ENCODE measurements around the gene FGF3.
A peak's percentile ranks its signal among the peaks of the same experiment; 100 is the strongest.

Gene FGF3

DNA sequence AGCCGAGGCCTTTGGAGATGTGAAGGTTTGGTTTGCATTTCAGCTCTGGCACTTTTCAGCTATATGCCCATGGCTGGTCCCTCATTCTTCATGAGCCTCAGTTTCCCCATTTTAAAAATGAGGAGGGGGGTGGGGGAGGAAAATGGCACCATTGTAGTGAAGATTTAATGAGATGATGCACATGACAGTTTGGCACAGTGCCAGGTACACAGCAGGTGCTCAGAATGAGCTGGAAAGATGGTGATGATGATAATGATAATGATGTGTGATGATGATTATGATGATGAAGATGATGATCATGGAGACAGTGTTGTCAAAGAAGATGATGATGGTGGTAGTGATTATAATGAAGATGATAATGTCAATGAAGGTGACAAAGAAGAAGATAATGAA is 24.3 kb upstream of the FGF3 start:
- no peak for DNase-seq

DNA sequence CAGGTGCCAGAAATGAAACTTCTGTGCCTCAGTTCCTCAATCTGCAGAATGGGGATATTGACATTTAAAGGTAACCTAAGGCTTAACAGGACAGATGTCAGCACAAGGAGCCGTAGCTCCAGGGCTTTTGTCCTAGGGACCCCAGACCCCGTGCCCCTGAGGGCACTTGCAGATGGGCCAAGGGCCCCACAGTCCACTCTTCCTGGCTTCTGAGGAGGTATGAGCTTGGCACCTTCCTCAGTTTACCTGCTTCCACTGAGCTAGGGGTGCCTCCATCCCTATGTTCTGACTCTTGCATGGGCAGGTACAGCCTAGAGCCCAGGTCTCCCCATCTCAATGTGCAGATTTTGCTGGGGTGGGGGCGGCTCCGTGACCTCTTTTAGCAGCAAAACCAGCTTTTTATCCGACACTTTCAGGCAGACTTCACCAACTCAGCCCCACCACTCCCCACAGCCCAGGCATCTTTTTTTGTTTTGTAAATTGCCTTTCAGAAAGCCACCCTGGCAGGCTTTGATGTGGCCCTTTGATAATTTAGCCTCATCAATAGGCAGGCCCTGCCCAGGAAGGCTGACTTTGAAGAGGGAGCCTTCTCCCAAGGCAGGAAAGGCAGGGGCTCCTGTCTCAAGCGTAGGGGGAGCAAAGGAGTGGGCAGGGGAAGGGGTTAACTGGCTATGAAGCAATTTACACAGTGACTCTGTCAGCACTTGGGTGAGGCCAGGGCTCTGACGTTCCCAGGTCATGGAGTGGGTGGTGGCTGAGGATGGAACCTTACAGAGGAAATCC is 23.7 kb upstream of the FGF3 start:
- no peak for DNase-seq

DNA sequence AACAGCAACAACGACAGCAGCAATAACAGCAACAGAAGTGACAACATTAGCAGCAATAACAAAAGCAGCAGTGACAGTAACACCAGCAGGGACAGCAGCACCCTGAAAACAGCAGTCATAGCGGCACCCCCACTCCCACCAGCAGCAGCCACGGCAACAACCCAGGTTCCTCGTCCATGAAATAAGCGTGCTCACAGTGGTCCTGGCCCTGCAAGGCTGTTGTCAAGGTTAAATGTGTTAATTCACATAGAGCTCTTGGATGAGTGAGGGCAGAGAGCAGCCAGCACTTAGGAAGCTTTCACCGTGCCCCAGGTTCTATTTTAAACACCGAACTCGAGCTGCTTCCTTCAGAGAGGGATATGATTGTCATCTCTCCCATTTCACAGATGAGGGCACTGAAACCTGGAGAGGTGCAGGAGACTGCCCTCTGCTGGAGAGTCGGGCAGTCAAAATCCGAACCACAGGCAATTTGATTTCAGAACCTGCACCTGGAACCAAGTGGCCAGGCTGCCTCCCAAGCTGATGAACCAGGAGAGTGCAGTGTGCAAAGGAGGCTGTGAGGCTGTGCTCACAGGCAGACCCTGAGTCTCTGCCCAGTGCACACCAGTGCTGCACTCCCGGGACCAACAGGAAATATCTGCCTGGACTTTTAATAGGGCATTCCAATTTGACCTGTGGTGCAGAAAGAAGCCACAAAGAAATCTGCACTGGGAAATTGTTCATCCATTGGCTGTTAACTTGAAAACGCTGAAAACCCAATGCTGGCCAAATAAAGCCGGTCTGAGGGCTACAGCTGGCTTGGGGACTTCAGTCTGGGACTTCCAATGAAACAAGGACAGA is 22.9 kb upstream of the FGF3 start:
- DNase-seq: no peak

DNA sequence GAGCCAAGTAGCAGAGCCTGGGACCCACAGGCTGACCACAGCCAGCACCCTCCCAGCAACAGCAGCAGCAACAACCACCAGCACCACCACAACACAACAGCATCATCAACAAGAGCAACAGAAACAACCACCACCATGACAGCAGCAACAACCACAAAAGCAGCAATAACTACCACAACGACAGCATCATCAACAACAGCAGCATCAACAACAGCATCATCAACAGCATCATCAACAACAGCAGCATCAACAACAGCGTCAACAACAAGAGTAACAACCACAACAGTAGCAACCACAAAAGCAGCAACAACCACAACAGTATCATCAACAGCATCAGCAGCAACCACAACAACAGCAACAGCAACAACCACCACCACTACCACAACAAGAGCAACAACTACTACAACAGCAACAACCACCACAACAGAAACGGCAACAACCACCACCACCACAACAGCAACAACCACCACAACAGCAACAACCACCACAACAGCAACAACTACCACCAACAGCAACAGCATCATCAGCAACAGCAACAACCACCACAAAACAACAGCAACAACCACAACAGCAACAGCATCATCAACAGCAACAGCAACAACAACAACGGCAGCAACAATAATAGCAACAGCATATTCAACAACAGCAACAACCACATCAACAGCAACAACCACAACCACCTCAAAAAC is 22.1 kb upstream of the FGF3 start:
- DNase-seq: no peak

DNA sequence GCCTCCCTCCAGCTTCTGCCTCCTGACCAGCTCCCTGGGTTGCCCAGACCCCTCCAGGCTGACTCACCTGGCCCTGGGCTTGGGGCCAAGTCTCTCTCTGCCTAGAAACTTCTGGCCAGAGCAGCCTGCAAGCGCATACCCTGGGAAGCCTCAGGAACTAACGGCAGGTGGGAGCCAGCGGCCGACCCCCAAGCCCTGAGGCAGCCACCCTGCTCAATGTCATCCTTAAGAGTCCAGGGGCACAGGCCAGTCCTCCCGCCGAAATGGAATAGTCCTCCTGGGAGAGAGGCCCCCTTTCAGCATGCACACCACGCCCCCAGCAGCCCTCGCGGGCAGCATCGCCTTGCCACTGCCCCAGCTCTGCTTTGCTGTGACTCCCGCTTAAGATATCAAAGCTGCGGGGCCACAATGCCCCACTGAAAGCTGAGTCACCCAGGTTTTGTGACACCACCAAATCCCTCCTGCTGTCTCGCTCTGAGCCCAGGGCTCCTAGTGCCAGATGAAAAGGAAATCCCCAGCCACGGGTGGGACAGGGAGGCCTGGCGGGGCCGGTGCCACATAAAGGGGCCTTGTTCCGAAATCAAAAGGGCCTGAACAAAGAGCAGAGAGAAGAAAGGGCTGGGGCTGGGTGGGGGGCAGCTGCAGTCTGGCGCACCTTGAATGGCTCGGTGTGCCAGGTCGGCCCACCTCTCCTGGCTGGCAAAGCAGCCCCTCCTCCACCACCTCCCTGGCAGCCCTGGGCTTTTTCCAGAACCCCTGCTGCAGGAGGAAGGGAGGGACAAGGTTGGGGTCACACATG is 21.4 kb upstream of the FGF3 start:
- peak; percentile 12 for DNase-seq

DNA sequence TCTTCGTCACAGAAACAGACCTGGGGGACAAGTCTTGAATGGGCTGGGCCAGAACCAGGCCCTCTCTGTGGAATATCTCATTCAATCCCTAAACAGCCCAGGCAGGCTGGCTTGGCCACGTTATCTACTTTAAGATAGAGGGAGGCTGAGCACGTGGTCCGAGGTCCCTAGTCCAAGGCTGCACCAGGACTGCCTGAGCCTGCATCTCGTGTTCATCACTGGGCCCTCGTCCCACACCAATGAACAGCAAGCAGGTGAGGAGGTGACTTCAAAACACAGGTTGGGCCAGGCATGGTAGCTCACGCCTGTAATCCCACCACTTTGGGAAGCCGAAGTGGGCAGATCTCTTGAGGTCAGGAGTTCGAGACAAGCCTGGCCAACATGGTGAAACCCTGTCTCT is 20.3 kb upstream of the FGF3 start:
- no peak for DNase-seq

DNA sequence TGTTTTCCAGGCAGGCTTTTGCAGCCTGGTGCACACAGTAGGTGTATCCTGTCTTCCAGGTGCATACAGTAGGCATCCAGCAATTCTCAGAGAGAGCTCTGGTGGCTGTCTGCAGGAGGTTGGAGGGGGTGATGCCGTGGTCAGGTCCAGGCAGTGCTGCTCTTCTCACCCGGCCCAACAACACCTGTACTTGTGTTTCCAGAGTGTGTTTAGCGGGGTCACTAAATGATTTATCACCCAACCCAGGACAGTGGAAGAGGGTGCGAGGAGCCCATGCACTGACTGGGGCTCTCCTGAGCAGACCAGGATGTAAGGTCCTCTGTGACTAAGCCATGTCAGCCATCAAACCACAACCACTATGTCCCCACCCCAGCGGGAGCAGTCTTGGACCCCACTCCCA is 18.6 kb upstream of the FGF3 start:
- DNase-seq: no peak

DNA sequence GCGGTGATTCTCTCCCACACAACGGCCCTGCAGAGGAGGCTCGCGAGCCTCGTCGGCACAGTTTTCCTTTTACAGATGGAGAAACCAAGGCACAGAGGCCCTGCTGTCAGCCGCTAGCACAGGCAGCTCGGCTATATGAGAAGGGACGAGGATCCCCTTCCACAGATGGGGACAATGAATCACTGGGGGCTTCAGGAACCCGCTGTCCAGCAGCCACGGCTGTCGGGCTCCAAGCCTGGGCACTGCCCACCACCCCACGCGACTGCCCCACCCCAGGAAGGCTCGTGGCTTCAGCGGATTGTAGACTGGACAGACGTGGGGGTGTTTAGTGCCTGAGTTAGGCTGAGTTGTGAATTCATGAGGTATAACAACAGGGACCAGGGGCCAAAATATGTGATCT is 17.2 kb upstream of the FGF3 start:
- no peak for DNase-seq

DNA sequence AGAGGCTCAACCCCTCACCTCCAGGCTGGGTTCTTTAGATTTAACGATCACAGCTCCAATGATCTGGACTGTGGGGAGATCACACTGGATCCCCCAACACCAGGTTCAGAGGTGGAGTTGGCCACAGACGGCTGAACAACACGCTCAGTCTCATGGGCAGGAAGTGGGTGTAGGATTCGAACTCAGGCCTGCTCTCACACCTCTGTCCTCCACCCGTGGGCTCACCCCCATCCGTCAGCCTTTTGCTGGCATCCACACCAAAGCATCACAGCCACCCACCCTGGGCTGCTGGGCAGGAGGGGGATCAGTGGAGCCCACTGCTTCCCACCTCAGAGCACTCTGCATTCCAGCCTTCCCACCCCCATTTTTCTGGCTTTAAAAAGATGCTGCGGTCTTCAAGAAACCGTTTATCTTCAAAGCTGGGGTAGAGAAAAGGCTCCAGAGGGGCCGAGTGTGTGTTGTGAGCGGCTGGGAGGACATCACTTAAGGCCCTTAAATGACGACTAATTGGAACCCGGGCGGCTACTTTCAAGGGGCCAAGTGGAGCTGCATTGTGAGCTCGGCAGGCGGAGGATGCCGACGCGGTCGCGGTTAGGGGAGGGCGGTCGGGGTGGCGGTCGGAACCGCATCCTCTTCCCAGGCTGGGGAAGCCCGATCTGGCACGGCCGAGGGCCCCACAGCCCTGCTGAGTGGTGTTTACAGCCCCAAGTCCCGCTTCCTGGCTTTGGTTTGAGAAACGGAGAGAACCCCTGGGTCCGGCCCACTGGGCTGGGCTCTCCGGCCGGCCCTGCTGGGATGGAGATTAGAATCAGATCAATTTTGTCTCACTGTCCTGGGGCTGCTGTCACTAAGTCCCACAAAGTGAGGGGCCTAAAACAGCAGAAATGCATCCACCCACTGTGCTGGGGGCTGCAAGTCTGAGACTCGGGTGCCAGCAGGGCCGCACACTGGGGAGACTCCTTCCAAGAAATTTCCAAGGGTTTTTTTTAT is 15.9 kb upstream of the FGF3 start:
- no peak for DNase-seq

DNA sequence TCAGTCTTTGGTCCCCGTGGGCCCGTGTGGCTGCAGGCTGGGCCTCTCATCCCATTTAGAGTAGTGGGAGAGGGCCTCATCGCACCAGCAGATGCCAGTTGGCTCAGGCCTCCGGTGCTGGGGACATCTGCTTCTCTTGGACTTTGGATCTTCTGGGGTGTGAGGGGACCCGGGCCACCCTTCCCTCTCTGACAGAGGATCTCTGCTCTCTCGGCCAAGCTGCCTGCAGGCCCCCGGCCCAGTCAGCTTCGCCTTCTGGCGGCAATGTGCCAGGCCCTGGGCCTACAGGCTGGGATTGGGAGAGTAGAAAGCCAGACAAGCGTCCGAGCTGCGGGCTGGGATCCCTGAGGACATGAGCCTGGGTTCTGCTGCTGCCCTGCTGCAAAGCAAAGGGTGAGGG is 15.0 kb upstream of the FGF3 start:
- DNase-seq: no peak

DNA sequence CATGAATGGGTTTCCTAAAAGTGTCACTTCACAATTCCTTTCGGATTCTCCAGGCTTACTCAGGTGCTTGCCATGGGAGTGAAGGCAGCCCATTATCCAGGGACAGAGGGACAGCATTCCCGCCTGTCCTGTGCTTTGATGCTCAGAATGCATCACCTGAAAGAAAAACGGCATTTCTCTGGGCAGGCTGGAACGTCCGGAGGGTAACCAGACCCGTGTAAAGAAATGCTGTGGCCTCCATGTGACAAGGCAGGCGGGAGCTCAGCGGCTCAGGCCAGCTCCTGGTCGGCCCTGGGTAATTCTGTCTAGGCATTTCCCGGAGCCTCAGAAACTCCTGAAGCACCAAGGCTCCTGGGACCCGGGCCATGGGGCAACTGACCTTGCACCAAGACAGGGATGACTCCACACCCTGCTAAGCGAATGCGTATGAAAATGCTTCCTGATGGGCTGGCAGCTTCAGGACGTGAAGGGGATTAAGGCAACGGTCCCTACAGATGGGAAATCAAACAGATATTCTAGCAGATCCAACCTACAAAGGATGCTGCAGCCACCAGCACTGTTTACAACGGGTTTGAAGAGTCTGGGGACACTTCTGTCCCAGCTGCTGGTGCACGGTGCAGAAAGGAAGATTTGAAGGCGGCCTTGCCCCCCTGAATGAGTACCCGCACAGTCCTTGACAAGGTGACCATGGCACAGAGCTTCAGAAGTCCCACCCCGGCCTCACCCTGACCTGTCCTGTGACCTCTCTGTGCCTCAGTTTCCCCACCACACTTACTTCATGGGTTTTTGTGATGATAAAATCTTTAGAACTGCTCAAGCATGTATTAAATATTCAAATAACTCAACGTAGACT is 13.6 kb upstream of the FGF3 start:
- no peak for DNase-seq

DNA sequence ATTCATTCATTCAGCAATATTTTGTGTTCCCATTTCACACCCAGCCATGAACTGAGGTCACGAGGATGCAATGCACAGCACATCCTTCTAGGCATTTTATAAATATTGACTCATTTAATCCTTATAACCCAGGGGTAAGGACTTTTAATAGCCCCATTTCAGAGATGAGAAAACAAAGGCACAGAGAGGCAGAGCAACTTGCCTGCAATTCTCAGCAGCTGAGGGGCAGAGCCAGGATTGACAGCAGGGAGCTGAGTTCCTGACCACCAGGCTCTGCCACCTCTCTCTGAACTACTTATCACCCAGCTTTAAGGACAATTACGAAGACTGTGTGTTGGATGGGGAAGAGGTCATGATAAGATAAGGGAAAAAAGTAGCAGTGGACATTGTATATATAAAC is 12.8 kb upstream of the FGF3 start:
- DNase-seq: no peak

DNA sequence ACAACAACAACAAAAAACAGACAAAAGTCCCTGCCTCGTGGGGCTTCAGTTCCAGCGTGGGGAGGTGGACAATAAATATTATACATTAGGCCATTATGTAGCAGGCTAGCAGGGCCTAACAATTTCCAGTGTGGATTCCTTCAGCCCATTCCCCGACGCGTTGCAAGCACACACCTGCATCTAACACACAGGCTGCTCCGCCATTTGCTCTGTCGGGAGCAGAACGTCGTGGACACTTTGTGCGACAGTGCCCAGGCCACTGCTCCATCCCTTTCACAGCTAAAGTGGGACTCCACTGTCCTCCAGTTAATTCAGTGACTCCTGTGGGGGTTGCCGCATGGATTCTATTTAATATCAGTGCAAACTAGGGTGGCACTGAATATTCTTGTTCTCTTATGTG is 10.9 kb upstream of the FGF3 start:
- DNase-seq: no peak

DNA sequence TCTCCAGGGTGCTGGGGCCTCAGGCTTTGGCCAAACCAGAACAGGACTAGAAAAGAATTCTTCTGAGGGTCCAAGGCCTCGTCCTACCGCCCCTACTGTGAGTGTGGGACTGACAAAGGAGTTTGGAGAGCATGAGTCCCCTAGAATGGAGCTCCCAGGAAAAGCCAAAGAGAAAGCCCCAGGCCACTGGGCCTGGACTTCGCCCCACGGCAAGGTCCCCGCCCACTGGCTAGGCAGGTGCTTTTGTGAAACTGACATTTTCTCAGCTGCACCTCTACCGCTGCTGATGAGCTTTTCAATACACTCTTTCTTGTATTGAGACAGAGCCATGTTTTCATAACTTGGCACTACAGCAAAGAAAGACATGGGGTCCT is 9.7 kb upstream of the FGF3 start:
- no peak for DNase-seq

DNA sequence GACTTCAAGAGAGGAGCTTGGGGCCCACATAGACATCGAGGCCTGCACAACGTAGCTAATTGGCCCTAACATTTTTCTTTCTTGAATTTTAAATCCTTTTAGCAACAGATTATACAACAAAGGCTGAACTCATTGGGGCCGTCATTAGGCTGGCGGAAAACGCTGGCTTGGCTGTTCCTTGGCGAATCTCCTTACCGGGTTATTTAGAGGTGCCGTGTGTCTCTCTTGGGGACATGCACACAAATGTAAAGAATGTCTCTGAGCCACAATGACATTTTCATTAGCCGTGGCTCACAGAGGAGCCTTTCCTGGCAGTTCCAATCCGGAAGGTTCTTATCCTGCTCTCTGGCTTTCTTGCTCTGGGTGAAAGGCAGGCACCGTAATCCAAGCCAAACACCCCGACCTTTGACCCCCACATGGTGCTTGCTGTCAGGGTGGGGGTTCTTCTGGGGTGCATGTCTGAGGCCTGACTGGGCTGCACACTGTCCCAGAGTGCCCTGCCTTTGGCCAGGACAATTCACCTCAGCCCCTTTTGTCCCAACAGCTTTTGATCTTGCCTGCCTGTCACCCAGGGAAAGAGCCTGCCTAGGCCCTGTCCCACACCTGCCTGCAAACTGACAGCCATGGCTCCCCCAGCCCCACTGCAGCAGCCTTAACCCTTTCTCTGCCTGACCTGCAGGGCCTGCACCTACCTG is 9.2 kb upstream of the FGF3 start:
- no peak for DNase-seq

DNA sequence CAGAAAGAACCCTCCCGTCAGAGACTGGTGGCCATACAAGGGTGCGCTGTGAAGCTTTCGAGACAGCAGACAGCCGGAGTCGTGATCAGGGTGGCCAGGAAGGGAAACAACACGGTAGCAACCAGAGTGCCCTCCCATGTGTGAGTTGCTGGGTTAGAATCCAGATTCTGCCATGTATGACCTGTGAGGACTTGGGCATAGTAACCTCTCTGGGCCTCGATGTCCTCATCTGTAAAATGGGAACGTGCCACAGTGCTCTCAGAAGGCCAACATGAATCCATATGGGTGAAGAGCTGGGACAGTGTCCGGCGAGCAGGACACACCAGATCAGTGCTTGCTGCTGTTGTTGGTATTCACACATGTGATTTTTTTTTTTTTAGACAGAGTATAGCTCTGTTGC is 7.6 kb upstream of the FGF3 start:
- no peak for DNase-seq

DNA sequence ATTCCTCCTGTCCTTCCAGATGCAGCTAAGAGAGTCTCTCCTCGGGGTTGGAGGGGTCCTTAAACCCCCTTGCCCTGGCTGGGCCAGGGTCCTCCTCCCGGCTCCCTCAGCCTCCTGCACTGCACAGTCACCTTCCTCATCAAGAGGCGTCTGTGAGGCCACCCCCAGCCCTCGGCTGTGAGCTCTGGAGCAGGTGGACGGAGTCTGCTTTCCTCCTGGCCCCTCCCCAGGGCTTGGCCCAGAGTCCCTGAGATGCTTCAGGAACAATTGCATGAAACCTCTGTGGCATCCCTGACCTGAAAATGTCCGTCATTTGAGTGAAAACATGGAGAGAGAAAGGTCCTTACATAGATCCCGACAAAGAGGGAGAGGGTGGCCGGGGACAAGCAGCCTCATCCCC is 6.7 kb upstream of the FGF3 start:
- DNase-seq: no peak

DNA sequence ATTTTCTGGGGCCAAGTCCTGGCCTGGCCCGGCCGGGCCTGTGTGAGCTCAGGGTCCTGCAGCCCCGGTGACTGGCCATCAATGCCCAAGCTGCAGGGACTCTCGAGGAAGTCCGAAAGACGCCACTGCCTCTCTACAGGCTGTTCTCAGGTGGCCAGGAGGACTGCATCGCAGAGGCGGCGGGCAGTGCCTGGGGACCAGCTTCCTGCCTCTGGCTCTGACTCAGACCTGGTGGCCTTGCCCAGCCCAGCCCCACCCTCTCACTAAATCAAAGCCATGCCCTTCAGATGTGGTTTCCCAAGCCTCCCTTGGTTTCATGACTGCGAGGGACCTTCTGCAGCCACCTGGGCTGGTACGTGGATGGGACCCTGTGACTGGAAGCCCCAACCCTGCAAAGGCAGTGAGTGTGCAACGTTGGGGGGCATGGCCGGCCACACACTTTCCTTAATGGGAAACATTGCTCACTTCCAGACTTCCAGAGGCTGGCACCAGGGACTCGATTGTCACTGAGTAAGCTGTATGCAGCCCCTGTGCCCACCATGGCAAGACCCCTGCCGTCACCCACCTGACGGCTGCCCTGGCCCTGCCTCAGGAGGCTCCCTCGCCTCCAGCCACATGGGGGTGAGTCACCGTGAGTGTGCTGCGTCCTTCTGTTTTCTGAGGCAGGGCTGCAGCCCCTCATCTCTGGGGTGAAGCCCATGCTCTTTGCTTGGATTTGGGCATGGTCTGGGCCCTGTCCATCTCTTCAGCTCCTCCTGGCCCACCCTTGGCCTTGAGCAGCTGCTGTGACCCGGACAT is 6.0 kb upstream of the FGF3 start:
- DNase-seq: no peak

DNA sequence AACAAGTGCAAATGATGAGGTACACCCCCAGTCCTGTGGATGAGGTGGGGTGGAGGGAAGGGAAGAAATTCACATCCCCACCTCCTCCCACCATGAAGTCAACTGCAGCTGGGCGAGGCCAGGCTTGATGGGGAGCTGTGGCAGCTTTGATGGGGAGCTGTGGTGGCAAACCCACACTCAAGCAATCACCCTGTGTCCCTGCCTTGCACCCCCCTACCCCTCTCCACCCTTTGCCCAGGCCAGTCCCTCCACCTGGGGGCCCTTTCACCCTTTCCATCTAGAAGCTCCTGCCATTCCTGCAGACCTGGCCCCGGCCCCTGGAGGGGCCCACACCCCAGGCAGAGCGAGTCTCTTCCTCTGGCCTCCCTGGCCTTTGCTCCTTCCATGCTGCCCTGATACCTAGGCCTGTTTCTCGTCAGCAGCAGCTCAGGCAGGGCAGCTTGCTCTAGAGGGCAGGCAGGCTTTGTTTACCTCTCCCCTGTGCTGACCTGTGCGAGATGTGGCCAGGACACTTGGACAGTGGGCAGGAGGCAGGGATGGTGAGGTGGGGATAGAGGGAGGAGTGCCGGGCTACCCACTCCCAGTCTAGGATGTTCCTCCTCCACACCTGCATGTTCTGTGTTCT is 4.5 kb upstream of the FGF3 start:
- DNase-seq: no peak

All from NCI-H226 (cell line).